ENCODE results near the gene FBXL17. TPM values are rescaled to one million over a fixed set of nuclear protein-coding genes. Genes with fewer than 3 reads are reported as not detected.

Gene FBXL17
- total and polyA plus RNA-seq, 2 of the 4 experiments (the other 2 are of a cell fraction), result 3.9 to 8.1 TPM

DNA sequence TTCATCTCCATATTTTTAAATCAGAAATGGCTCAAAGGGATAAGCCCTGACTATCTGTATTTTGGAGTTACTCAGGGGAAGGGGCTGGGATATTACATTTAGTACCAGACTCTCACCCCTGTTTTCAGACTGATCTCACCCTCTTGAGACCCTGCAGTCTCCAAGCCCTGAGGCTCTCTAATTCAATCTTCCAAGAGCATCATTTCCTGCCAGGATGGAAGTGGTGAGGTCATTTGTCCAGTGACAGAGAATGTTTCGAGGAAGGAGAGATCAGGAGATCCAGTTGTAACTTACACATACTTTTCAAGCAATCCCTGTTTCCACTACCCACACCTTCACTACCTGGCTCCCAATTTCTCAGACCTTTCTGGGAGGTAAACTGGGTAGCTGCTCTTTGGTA is 415.7 kb downstream of the FBXL17 start:
- no peak overlapping the region for H3K9ac ChIP-seq (ENCODE audit: low read depth, low read length)
- H3K14ac ChIP-seq (replicated peaks; ENCODE audit: low read depth, low read length), result no peak overlapping the region; the same call in 1 of the 2 replicates
- no peak overlapping the region for H4K8ac ChIP-seq (ENCODE audit: low read depth in 2 of 2, low read length in 2 of 2)
- H4K20me1 ChIP-seq (ENCODE audit: insufficient read depth, low read length), result no peaks in the 10 kb centered on the region
- H2BK15ac ChIP-seq (ENCODE audit: low read depth, low read length), result peak overlapping the region; percentile 79; the same call in 2 of the 3 replicates
- no peak overlapping the region for H3K27ac ChIP-seq (ENCODE audit: insufficient read depth, low read length)
- peaks cover 5% of the 10 kb centered on the region; the same call in 1 of the 2 replicates for H3K4me1 ChIP-seq (ENCODE audit: control insufficient read depth, insufficient read depth, low read length)
- intact Hi-C loops (cut with micrococcal nuclease), result no loop called here
- in situ Hi-C loops (cut with MboI; ENCODE audit: low sequenced_read_pairs), result no loop called here
- H2AK5ac ChIP-seq (ENCODE audit: low read depth, low read length), result no peak overlapping the region
- H3K4me3 ChIP-seq (ENCODE audit: insufficient read depth, low read depth, low read length), result no peak overlapping the region
- H2AFZ ChIP-seq (replicated peaks; ENCODE audit: low read length, poor library complexity), result no peak overlapping the region
- no TSS peak for BruUV-seq (replicated peaks)
- no peak overlapping the region for H3K4me2 ChIP-seq (ENCODE audit: low read depth, low read length)
- ATAC-seq (ENCODE audit: low read depth) (no peak), DNase-seq (peak; percentile 17)
- no peak overlapping the region for H2AK9ac ChIP-seq (replicated peaks; ENCODE audit: low read depth, low read length, poor library complexity)
- H2BK120ac ChIP-seq (ENCODE audit: low read depth, low read length), result no peak overlapping the region
- 0 out of 2 replicates have a peak, but pooled peaks cover 2% of the 10 kb centered on the region for H3K9me1 ChIP-seq (ENCODE audit: insufficient read depth, low read length)
- H2BK5ac ChIP-seq (ENCODE audit: low read depth, low read length, poor library complexity, severe bottlenecking), result no peak overlapping the region
- no peak overlapping the region for H3K18ac ChIP-seq (ENCODE audit: low read depth, low read length)
- no peak overlapping the region for H3K23ac ChIP-seq (ENCODE audit: low read depth, low read length)
- no peaks in the 10 kb centered on the region for H3K79me1 ChIP-seq (ENCODE audit: low read depth in 1 of 2, low read length in 2 of 2)
- no peak overlapping the region; the same call in 1 of the 2 replicates for H2BK20ac ChIP-seq (ENCODE audit: low read depth, low read length)
- H3K27me3 ChIP-seq (ENCODE audit: control insufficient read depth, insufficient read depth, low read length), result no peaks in the 10 kb centered on the region
- no CpG with 5 or more reads among the region's 1 CpG for WGBS, 2 experiments (ENCODE audit: extremely low coverage in 2 of 2, insufficient read length in 1 of 2)
- no peak overlapping the region for H3K56ac ChIP-seq (ENCODE audit: extremely low read depth, insufficient read depth, low read length)
- TF ChIP-seq NFE2L2 (IDR thresholded peaks at IDR 0.05; ENCODE audit: low read depth, low read length), result no peak
- no peak for TF ChIP-seq CHD1 (IDR thresholded peaks at IDR 0.05; ENCODE audit: low read depth, low read length)
- no peak for TF ChIP-seq SMC3 (IDR thresholded peaks at IDR 0.05; ENCODE audit: low read depth, low read length)
- TF ChIP-seq, protein P1, sequence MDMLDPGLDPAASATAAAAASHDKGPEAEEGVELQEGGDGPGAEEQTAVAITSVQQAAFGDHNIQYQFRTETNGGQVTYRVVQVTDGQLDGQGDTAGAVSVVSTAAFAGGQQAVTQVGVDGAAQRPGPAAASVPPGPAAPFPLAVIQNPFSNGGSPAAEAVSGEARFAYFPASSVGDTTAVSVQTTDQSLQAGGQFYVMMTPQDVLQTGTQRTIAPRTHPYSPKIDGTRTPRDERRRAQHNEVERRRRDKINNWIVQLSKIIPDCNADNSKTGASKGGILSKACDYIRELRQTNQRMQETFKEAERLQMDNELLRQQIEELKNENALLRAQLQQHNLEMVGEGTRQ (IDR thresholded peaks at IDR 0.05; ENCODE audit: low read depth, low read length), result no peak
- no peak for TF ChIP-seq POLR2A (IDR thresholded peaks at IDR 0.05; ENCODE audit: low read depth, low read length)
- TF ChIP-seq MXI1 (IDR thresholded peaks at IDR 0.05; ENCODE audit: borderline replicate concordance, low read depth, low read length), result no peak
- TF ChIP-seq, protein P2, sequence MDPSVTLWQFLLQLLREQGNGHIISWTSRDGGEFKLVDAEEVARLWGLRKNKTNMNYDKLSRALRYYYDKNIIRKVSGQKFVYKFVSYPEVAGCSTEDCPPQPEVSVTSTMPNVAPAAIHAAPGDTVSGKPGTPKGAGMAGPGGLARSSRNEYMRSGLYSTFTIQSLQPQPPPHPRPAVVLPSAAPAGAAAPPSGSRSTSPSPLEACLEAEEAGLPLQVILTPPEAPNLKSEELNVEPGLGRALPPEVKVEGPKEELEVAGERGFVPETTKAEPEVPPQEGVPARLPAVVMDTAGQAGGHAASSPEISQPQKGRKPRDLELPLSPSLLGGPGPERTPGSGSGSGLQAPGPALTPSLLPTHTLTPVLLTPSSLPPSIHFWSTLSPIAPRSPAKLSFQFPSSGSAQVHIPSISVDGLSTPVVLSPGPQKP (IDR thresholded peaks at IDR 0.05; ENCODE audit: borderline replicate concordance, low read depth, low read length), result no peak
- no peak for TF ChIP-seq RCOR1 (IDR thresholded peaks at IDR 0.05; ENCODE audit: insufficient replicate concordance, low read length)
- H3K4ac ChIP-seq (ENCODE audit: low read depth, low read length), result no peak overlapping the region
- no peak overlapping the region for H4K5ac ChIP-seq (ENCODE audit: low read depth, low read length)
- H3K9me3 ChIP-seq (ENCODE audit: control insufficient read depth, insufficient read depth, low read length), result no peaks in the 10 kb centered on the region
- POLR2A ChIA-PET (ENCODE audit: unreplicated experiment), result no interaction called here
- H4K91ac ChIP-seq (ENCODE audit: insufficient read depth, low read depth, low read length), result no peak overlapping the region; the same call in 1 of the 2 replicates
- dilution Hi-C loops (cut with HindIII; ENCODE audit: low sequenced_read_pairs, unreplicated experiment), result no loop called here
- H3K36me3 ChIP-seq (ENCODE audit: control insufficient read depth, insufficient read depth, low read length), result no peaks in the 10 kb centered on the region
- CTCF ChIA-PET, result no interaction called here

Measured in IMR-90 (cell line).